Middle frontal gyrus (tissue), 1 donor: ENCODE measurements around the gene C11orf68.

ENCODE experiments used
- DNase-seq: peaks from one replicate; pipeline ENCODE4 v3.0.0-alpha.2; 2015; ENCODE audit warnings: low spot score; ENCODE audit errors: extremely low spot score

Gene C11orf68

DNA sequence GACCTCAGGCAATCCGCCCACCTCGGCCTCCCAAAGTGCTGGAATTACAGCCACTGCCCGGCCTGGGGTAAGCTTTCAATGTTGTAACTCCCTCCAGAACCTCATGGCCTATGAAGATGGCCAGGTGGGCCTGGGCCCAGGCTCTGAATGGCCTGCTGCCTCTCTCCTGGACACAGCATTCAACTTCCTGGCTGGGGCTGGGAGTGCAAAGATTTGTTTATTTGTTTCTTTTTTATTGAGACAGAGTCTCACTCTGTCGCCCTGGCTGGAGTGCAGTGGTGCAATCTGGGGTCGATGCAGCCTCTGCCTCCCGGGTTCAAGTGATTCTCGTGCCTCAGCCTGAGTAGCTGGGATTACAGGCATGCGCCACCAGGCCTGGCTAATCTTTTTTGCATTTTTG, 25.9 kb upstream of the C11orf68 start:
- DNase-seq, result no peak

DNA sequence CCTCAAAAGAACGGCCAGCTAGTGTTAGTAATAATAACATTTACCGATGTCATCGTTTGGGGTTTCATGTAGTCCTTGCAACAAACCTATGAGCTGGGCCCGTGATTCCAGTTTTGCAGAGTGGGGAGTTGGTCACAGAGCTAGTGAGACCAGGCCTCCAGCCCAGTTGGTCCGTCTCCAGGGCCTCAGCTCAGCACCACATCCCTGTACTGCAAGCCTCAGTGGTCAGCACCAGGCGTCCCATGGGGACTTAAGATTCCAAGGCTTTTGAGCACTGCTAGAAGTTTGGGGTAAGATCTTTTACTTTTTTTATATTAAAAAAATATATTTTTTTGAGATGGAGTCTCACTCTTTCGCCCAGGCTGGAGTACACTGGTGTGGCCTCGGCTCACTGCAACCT, 25.3 kb upstream of the C11orf68 start:
- no peak for DNase-seq

DNA sequence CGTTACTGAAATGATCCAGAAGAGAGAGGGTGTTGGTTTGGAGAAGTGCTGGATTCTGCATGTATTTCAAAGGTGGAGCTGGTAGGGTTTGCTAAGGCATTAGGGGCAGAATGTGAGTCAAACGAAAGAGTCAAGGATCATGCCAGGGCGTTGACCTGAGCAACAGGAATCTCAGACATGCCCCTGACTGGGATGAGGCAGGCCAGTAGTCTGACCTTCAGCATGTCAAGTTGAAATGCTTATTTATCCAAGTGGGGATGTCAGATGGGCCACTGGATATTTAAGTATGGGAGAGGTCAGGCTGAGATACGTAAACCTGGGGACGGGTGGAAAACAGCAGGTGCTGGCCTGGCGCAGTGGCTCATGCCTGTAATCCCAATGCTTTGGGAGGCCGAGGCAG, 23.7 kb upstream of the C11orf68 start:
- DNase-seq, result no peak

DNA sequence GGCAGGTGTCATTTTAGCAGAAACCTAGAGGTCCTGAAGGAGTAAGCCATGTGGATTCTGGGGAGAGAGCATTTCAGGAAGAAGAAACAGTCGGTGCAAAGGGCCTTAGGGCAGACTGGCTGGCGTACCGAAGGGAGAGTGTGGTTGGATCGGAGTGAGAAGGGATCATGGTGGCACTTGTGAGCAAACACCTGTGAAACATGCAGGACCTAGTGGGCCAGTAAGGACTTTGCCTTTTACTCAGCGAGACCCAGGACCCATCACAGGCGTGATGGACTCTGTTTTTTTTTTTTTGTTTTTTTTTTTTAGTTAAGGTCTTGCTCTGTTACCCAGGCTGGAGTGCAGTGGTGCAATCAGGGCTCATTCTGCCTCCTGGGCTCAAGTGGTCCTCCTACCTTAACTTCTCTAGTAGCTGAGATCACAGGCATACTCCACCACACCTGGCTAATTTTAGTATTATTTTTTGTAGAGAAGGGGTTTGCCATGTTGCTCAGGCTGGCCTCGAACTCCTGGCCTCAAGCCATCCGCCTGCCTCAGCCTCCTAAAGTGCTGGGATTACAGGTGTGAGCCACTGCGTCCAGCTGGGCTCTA, 23.0 kb upstream of the C11orf68 start:
- DNase-seq, result no peak

DNA sequence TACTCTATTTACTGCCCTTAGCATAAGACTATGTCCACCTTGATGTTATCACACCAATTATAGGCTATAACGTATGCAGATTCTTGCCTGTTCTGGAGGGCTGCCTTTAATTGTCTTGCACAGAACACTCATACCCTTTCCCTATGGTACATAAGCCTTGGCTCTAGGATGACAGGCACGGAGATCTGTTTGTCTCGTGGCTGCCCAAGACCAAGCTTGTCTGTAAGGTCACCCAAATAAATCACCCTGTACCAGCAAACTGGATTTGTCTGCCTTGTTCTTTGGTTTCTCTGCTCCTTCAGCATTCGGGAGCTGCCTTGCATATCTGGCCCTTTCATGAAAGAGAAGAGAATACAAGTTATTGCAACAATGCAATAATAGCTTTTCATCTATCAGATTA, 18.9 kb upstream of the C11orf68 start:
- no peak for DNase-seq

DNA sequence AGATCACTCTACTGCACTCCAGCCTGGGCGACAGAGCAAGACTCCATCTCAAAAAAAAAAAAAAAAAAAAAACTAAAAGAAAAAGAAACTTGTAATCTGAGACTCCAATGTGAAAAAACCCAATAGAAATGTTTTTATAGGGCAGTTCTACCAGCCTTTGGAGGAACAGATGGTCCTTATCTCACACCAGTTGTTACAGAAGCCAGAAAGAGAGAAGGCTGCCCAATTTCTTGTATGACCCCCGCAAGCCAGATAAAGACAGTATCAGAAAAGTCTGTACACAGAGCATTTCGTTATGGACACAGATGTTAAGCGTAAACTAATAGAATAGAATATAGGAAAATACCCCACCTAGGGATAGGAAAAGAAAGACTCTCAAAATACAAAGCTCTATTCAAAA, 15.2 kb upstream of the C11orf68 start:
- DNase-seq, result no peak

DNA sequence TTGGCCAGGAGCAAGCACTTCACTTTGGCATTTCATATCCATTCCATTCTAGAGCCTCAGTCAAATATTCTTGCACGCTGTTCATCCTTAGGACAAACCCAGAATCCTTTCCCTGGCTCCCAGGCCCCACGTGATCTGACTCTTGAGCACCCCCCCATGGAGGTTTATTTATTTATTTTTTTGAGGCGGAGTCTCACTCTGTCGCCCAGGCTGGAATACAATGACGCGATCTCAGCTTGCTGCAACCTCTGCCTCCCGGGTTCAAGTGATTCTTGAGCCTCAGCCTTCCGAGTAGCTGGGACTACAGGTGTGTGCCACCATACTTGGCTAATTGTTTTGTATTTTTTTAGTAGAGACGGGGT, 13.7 kb upstream of the C11orf68 start:
- DNase-seq, result no peak

DNA sequence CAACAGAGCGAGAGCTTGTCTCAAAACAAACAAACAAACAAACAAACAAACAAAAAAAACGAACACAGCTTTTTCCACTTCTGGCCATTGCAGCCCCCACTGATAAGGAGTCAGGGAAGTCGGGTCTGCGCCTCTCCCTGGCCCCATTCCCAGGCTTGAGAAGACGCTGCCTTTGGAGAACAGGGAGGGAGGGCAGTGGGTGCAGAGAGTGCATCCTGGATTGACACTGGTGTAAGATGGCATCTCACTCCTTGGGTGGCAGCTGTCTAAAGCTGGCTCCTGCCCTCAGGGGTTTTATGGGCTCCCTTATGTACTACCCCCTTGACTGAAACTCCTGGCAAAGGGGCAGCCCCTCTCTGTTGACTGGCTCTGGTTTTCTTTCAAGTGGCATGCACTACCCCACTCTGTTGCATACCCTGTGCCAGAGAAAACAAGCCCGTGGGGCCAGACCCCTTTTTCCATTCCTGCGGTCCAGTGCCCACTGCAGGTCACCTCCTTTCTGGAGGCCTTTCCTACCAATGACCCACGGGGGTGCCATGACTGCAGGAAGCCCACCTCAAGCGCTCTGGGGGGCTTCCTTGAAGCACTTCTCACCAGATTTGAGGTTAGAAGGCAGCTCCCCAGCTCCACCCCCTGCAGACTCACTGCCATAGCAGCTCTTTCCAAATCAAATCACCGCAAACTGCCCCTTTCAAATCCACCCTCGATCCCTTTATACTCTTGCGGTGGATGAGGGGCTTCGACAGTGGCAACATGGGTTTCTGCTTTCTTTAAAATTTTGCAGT, 13.1 kb upstream of the C11orf68 start:
- DNase-seq, result no peak

DNA sequence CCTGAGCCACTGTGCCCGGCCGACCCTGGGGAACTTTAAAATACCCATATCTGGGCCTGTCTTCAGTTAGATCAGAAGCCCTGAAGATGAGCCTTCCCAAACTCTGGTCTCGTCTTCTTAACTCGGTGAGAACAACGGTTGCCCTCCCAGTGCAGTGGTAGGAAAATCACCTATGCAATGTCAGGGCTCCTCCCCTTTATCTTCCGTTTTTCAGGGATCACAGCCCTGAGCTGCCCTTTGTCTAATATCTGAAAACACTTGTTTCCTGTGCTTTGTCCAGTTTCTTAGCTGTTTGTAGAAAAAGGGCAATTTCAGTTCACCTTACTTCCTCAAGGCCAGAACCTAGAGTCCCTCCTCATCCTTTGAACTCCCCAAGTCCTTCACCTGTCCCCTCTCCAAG, 9.8 kb upstream of the C11orf68 start:
- no peak for DNase-seq

DNA sequence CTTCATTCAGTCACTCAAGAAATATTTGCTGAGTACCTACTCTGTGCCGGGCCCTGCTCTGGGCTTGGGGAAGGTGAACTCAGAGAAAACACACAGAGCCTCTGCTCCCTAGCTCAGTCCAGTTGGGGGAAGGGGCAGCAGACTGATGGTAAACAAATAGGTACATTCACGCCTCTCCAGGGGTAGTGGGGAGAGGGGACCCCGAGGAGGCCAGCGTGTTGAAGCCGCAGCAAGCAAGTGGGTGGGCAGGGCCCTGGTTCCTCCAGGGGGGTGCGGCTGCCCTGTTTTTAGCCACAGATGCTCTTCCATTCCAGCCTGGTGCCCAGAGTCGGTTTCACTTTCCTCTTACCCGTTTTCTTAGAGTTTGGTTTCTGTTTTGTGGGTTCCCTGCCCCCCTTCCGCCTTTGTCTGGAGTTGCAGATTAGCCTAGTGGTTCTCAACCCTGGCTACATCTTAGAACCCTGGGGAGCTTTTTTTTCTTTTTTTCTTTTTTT, 9.1 kb upstream of the C11orf68 start:
- no peak for DNase-seq

DNA sequence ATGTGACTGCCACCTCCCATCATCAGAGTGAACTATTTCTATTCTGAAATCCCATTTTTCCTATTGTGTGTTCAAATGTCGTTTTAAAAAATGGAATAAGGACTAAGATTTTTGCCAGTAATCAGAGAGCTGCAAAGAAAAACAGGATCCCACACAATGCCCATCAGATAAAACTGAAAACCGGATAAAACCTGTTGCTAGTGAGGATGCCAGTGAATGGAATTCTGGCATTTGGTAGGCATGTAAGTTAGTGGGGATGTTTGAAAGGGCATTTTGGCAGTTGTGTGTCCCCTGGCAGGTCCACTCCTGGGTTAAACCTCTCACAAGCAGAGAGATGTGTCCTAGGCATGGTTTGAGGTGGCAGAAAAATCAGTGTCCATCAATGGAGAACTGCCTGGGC, 6.5 kb upstream of the C11orf68 start:
- no peak for DNase-seq

DNA sequence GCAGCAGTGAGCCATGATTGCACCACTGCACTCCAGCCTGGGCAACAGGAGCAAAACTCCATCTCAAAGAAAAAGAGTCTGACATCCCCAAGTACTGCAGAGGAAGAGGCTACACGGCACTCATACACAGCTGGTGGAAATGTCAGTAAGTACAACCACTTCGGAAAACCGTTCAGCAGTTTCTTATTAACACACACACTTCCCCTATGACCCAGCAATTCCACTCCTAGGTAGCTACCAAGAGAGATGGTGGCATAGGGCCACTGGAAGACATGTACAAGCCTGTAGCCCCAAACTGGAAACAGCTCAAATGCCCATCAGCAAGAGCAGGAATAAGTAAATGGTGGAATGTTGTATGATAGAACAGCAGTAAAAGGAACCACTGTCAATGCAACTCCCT, 3.7 kb upstream of the C11orf68 start:
- no peak for DNase-seq

DNA sequence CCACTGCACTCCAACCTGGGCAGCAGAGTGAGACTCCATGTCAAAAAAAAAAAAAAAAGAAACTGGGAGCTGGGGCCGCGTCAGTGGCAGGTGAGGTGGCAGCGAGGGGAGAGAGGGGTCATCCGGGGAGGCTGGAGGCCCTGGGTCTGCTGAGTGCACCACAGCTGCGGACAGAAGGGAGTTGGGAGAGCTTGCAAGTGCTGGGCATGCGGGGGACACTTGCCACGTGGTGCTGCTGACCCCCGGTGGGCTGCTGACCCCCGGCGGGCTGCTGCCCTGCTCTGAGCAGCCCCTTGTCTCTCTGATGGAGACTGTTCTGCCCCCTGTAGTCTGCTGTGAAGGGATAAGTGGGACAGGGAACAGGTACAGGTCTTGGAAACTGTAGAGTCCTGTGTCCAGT, 3.0 kb upstream of the C11orf68 start:
- no peak for DNase-seq

DNA sequence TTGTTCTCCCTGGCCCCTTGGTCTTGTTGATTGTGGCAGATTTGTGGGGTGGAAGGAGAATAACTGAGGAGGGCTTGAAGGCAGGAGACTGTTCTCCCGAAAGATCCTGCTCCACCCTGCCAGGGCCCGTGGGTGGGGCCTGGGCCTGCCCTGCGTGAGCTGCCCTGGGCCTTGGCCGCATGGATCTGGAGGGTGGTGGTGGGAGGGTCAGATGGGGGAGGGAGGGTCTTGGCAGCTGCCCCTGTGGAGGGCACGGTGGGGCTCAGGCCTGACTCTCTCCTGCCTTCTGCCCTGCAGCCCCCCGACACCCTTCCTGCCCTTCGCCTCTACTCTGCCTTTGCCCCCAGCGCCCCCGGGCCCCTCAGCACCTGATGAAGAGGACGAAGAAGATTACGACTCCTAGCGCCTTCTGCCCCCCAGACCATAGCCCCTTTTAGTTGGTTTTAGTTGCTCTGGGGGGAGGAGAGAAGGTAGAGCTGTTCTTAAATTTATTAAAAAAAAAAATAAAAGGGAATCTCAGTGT, 2.2 kb upstream of the C11orf68 start:
- no peak for DNase-seq

DNA sequence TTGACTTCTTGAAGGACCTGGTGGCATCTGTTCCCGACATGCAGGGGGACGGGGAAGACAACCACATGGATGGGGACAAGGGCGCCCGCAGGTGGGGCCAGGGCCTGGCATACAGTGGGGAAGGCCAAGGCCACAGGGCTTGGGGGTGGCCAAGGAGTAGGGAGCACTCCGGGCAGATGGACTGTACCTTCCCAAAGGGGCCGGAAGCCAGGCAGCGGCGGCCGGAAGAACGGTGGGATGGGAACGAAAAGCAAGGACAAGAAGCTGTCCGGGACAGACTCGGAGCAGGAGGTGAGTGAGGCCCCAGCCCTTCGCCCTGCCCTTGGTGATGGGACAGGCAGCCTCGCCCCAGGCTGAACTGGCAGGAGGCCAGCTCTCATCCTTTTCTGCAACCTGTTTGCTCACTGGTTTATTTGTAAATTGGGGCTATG, 1.5 kb upstream of the C11orf68 start:
- no peak for DNase-seq

DNA sequence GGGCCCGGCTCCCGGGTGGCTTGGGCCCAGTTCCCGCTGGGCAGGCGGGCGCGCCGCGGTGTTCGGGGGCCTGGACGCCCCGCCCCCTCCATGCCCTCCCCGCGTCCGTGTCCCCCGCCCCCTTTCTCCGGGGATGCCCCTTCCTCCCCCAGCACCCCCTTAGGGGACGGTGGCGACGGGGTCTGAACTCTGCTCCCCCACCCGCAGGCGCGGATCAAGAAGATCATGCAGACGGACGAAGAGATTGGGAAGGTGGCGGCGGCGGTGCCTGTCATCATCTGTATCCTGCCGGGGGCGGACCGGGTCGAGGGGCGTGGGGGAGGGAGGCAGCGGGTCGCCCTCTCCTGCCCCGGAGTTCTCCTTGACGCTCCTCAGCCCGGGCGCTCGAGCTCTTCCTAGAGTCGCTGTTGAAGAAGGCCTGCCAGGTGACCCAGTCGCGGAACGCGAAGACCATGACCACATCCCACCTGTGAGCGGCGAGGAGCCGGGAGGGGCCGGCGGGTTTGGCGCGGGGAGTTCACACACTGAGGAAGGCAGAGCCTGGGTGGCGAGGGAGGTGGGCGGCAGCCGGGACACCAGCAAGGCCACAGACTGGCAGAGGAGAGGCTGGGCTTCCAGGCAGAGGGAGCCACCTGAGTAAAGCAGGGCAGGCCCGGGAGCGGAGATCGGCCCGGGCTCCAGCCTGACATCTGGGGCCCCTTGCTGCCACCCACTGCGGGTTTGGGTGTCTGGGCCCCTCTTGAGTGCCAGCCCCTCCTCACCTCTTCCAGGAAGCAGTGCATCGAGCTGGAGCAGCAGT, 910 bp upstream of the C11orf68 start:
- no peak for DNase-seq

DNA sequence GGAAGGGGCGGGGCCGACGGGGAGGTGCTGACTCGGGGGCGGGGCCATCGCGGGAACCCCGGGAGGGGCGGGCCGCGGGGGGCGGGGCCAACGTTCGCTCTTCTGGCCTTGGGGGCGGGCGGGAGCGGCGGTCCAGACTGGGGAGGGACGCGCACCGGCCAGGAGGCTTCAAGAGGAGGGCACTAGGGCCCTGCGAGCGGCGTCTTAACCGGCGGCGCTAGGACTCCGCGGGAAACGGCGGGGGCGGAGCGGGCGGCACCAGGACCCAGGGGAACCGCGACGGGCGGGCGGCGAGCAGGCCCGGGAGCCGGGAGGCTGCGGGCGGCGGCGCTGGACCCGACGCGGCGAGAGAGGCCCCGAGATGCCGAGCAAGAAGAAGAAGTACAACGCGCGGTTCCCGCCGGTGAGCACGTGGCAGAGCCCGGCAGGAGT, 295 bp upstream of the C11orf68 start, which contains the start of gene DRAP1:
Gene DRAP1 (plus strand): TSS at position 286 of the 432 bp plus-strand sequence. CDS start 76 bp downstream, at position 362.
- peak; percentile 98 for DNase-seq

DNA sequence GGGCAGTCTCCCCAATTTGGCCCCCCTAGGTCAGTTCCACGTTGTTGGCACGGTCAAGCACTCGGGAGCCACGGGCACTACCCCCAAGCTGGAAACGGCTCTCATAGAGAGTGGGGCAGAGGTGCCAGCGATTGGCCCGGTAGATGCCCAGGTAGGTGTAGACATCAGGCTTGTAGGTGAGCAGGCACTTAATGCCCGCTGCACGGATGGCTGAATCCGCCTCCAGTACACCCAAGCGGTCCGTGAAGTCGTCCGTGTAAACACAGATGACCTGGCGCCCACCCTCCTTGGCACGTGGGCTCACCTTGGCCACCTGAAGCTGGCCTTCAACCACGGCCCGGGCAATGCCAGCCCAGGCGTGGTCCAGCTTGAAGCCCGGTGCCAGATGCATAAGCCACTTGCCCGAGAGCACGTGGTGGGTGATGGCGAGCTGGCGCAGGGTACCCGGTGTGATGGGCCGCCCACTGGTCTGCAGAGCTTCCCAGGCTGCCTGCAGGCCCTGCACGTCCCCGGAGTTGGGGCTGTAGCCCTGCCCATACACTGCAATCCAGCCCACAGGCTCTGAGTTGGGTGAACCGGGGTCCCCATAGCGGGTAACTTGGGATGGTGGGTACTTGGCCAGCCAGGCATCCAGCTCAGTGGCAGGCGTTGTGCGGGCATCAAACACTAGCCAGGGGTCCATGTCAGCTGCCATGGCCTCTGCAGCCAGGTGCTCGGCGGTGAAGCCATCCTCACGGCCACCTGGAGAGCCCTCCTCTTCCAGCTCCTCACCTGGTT, 1.2 kb downstream of the C11orf68 start:
- DNase-seq, result no peak

DNA sequence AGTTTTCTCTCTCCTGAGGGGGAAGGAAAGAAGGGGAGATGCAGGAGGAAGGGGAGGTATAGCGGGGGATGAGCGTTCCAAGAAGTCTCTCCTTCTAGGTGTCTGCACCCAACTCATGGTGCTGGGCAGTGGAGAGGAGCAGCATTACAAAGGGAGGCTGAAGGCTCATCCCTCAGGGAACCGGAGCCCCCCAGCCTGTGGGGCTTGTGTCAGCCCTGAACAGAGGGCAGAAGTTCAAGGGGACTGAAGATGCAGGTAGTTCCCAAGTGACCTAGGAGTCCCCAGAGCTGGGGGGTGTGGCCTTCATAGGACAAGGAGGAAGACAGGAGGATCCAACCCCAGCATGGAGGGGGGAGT, 1.8 kb downstream of the C11orf68 start:
- no peak for DNase-seq

DNA sequence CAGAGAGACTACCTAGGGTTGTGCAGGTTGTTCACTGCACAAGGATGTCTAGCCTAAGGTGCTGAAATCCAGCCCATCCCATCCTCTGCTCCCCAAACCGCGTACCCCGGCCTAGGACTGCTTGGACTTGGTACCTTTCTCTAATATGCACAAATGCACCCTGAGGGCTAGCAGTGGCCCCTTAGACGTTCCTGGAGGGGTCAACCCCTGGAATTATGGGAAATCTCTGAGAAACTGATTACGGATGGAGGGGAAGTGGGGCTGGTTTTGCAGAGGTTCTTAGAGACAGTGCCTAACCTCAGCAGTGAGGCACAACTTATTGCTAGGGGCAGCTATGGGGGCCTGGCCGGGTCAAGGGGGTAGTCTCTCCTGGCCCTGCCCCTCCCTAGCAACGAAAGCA, 2.5 kb downstream of the C11orf68 start:
- no peak for DNase-seq

DNA sequence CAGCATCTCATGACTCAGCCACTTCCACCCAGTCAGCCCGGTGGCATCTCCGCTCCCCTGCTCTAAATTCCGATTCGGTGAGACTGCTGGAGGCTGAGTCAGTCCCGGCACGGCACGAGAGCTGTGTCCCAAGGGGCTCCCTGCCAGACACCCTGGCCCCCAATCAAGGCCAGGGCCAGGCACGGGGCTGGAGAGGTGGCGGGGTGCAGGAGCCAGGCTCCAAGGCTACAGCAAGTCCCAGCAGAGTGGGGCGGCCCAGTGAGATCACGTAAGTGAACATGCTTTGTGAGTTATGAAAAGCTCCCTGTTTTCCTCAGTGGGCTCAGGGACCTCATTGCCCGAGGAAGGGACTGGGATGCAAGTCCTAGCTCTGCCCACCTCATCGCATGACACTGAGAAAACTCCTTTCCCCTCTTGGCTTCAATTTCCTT, 3.0 kb downstream of the C11orf68 start:
- DNase-seq, result no peak
